Measurements from ENCODE around the gene SRSF10. TPM values are rescaled to one million over a fixed set of nuclear protein-coding genes. Genes with fewer than 3 reads are reported as not detected.

Gene SRSF10
- total RNA-seq, 1 experiment from 2014 or later = 142 TPM

- TF ChIP-seq CTCF (IDR thresholded peaks at IDR 0.05 in 2 of 3, conservative IDR thresholded peaks at IDR 0.05 in 1 of 3; ENCODE audit: borderline replicate concordance in 1 of 3, insufficient read depth in 1 of 3, low read depth in 2 of 3, low read length in 2 of 3) = no peak
- TF ChIP-seq ATF3 (IDR thresholded peaks at IDR 0.05) = no peak
- TF ChIP-seq FOSL1 (IDR thresholded peaks at IDR 0.05; ENCODE audit: low read depth) = no peak
Measured at GRCh38 chr1:23927097-23927496, 53.0 kb downstream of the SRSF10 start (continued).

- no peaks in the 10 kb centered on the region for H3K79me2 ChIP-seq (ENCODE audit: insufficient read depth, low read length)
- no peaks in the 10 kb centered on the region for H3K27me3 ChIP-seq (ENCODE audit: insufficient read depth, low read length)
- no peaks in the 10 kb centered on the region for H3K9me3 ChIP-seq (ENCODE audit: control insufficient read depth in 1 of 2, insufficient read depth in 1 of 2, low read depth in 1 of 2, low read length in 2 of 2)
- H3K4me3 ChIP-seq (replicated peaks in 1 of 2; ENCODE audit: low read depth in 1 of 2, low read length in 2 of 2) = no peak overlapping the region
- no peak overlapping the region for H3K9ac ChIP-seq (ENCODE audit: low read length)
- intact Hi-C loops (cut with micrococcal nuclease) = no loop called here
- CTCF ChIA-PET = no interaction called here
- TF ChIP-seq ZNF274 (IDR thresholded peaks at IDR 0.05; ENCODE audit: low read depth, low read length) = no peak
- TF ChIP-seq ZFX (IDR thresholded peaks at IDR 0.05) = no peak
- no peak for TF ChIP-seq EZH2 (IDR thresholded peaks at IDR 0.05)
- no peak for TF ChIP-seq ELF1 (IDR thresholded peaks at IDR 0.05; ENCODE audit: borderline replicate concordance, low read depth)
- no peak for TF ChIP-seq SRF (IDR thresholded peaks at IDR 0.05; ENCODE audit: low read depth)
- no peak for TF ChIP-seq EGR1 (IDR thresholded peaks at IDR 0.05; ENCODE audit: low read depth)
- TF ChIP-seq CEBPB (IDR thresholded peaks at IDR 0.05; ENCODE audit: low read depth) = no peak
- no peak for TF ChIP-seq TCF7L2 (IDR thresholded peaks at IDR 0.05; ENCODE audit: borderline replicate concordance, extremely low read depth, insufficient read depth, insufficient read length)
- no peak for TF ChIP-seq POLR2AphosphoS5 (IDR thresholded peaks at IDR 0.05; ENCODE audit: low read depth, low read length)
- no peak for TF ChIP-seq CTCF (IDR thresholded peaks at IDR 0.05 in 2 of 3, conservative IDR thresholded peaks at IDR 0.05 in 1 of 3; ENCODE audit: borderline replicate concordance in 1 of 3, insufficient read depth in 1 of 3, low read depth in 2 of 3, low read length in 2 of 3)
- no peak for TF ChIP-seq CBX3 (IDR thresholded peaks at IDR 0.05; ENCODE audit: low read depth)
- no peak overlapping the region for H3K4me2 ChIP-seq (ENCODE audit: low read length)
- BruUV-seq (replicated peaks) = no TSS peak
- peaks cover under 1 to 8% of the 10 kb centered on the region in 2 experiments; a peak in 3 of 4 replicates for H3K4me1 ChIP-seq (ENCODE audit: control insufficient read depth in 1 of 2, insufficient read depth in 2 of 2, low read length in 2 of 2)
- DNase-seq (ENCODE audit: low read depth, low spot score) (no peak), ATAC-seq (no peak)
- no peak overlapping the region for H3K27ac ChIP-seq (ENCODE audit: low read depth, low read length)
- no peak overlapping the region for H2AFZ ChIP-seq (ENCODE audit: low read depth, low read length, poor library complexity, severe bottlenecking)
- POLR2A ChIA-PET = no interaction called here
- H3K9me2 ChIP-seq (ENCODE audit: insufficient read depth) = no peaks in the 10 kb centered on the region
- H3K36me3 ChIP-seq (ENCODE audit: control insufficient read depth in 1 of 2, insufficient read depth in 2 of 2, low read length in 2 of 2) = no peaks in the 10 kb centered on the region
- no peaks in the 10 kb centered on the region for H4K20me1 ChIP-seq (ENCODE audit: insufficient read depth)
- RAD21 ChIA-PET (ENCODE audit: low non-redundant PET in 1 of 2, low total read pairs in 2 of 2, uncharacterized antibody in 2 of 2, unreplicated experiment in 2 of 2) = no interaction called here
Measured at GRCh38 chr1:23925279-23925678, 54.8 kb downstream of the SRSF10 start.
